AG08396 (cell line): Measurements from ENCODE around the gene CACNA2D4.

Source experiments
- DNase-seq: peaks from one replicate; pipeline ENCODE4 v3.0.0; 2012; ENCODE audit warnings: low spot score, mixed read lengths

The CACNA2D4 gene

GRCh38 chr12:1800401-1801302 is 117.8 kb downstream of the CACNA2D4 start:
- peak; percentile 60 for DNase-seq

DNA sequence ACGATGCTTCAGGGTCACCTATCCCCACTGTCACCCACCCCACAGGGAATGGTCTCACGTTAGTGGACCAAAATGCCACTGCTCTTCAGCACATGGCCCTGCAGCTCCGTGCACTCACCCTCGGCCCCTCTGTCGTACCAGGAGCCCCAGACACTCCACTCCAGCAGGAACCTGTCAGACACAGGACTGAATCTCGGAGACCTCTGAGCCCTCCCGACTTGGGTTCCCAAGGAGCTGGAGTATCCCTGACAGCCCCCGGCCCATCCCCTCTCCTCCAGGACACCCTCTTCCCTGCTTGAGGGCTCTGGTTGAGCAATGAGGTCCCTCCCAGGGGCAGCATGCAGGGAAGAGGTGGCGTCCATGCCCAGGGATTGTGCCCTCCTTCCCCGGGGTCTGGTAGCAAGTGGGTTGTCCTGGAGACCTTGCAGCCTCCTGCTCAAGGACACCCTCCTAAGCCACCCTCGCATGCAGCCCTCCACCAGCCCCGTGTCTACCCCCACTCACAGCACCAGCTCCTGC is 118.5 kb downstream of the CACNA2D4 start:
- no peak for DNase-seq

GRCh38 chr12:1799051-1799881 is 119.2 kb downstream of the CACNA2D4 start:
- no peak for DNase-seq

- no peak for DNase-seq
Observed at GRCh38 chr12:1798641-1799020, 119.8 kb downstream of the CACNA2D4 start.

GRCh38 chr12:1797991-1798640 is 120.3 kb downstream of the CACNA2D4 start:
- DNase-seq = no peak

GRCh38 chr12:1797011-1797901 is 121.2 kb downstream of the CACNA2D4 start:
- peak; percentile 16 for DNase-seq

DNA sequence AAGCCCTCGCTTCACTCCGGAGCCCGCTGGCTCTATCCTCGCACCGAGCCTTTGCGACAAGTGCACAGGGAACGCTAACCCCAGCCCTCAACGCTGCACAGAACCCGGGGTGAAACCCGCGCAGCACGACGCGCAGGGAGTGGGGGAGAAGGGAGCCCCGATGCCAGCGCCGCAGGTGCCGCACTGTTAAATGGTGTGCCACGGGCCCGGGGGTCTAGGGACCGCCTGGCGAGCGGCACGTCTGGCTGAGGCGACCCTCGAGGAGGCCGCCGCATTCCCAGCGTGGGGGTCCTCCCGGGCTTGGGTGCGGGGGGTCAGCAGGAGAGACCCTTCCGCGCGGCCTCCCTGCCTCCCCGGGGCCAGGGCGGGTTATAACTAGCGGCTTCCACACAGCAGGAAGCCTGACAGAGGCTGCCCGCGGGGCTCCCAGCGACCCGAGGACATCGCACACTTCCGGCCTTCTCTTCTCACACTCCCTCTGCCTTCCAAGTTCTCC is 121.9 kb downstream of the CACNA2D4 start:
- DNase-seq = peak; percentile 46

DNA sequence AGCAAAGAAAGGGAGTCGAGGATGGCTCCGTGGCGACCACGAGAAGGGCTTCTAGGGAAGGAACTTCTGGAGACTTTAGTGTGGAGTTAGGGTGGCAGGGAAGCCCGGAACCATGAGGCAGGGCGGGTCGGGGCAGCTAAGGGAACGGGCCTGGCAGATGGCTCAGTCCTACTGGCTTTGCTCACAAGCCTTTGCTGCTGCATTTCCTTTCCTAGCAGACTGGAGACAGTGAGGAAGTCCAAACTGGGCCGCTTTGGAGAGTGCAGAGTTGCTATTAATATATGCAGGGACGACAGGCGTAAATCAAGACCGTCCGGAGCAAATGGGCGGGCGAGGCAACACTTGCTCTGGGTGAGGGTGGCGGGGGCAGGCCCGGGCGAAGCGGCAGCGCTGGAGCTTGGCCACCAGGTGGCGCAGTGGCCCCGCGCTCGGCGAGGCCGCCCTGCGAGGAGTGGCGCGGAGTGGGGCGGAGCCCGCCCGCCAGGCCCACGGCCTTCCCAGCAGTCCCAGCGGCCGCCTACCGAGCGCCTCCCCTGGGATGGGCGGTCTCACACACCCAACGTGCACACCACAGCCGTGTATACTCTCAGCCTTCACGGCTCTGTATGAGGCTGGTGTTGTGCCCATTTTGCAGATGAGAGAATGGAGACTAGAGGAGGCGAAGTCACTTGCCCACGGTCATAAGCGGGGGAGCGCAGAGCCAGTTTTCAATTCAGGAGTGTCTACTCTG is 122.5 kb downstream of the CACNA2D4 start:
- peak; percentile 97 for DNase-seq

DNA sequence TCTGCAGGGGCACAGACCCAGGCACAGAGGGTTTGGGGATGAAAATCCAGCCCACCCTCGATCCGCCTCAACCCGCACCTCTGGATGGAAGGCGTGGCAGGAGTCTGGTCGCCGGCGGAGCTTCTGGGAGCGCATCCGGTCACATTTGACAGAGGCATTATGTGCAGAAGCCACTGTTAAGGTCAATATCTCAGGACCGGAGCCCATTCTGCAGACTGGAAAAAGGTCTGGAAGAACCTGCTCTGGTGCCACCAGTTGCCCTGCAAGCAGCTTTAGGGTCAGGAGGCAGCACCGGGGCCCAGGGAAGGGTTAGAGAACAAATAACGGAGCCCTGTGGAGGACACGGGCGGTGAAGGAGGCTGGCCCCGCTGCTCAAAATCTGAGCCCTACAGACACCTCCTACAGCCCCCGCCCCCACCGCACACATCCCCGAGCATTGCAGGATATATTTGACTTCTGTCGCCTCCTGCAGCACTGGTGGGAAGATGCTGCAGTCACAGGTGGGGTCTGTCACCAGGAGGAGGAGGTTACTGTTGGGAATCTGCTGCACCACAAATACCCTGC is 123.1 kb downstream of the CACNA2D4 start:
- peak; percentile 2 for DNase-seq

DNA sequence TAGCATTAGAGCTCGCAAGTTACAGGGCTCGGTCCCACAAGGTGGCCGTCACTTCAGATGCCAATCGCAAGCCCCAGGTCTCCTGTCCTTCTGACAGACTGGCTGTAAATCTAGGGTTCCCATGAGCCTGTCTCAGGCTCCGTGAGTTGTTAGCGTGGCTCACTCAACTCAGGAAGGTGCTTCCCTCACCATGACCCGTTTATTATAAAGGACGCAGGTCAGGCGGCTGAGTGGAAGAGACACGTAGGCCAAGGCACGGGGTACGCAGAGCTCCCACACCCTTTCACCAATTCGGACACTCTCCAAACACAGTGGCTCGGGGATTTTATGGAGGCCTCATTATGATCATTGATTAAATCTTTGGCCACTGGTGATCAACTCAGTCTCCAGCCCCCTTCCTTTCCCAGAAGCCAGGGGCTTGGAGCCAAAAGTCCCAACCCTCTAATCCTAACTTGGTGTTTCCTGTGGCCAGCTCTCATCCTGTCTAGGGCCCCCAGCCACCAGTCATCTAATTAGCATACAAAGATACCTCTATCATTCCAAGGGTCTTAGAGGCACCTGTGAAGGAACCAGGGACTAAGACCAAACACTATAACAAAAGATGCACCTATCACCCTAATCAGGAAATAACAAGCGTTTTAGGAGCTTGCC is 123.9 kb downstream of the CACNA2D4 start:
- no peak for DNase-seq

GRCh38 chr12:1793426-1794210 is 124.8 kb downstream of the CACNA2D4 start:
- no peak for DNase-seq

DNA sequence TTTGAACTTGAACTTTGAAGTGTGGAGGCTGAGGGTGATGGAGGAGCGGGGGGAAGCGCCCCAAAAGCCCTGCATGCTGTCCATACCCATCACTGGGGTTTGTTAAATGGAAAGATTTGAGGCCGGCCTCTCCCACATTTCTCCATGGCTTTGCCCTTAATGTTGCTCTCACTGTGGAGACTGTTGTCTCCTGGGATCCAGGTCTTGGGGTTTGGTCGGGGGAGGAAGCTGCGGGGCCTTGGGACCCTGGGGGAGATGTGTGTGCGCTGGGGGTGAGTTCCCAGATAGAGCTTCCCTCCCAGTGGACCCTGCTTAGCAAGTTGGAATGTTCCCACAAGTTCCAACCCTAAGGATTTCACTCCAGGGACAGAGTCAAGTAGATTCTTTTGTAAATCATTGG is 126.0 kb downstream of the CACNA2D4 start:
- DNase-seq = no peak

- peak; percentile 68 for DNase-seq
Observed at GRCh38 chr12:1791104-1791841, 127.2 kb downstream of the CACNA2D4 start.

- no peak for DNase-seq
Observed at GRCh38 chr12:1790444-1790843, 128.0 kb downstream of the CACNA2D4 start.

DNA sequence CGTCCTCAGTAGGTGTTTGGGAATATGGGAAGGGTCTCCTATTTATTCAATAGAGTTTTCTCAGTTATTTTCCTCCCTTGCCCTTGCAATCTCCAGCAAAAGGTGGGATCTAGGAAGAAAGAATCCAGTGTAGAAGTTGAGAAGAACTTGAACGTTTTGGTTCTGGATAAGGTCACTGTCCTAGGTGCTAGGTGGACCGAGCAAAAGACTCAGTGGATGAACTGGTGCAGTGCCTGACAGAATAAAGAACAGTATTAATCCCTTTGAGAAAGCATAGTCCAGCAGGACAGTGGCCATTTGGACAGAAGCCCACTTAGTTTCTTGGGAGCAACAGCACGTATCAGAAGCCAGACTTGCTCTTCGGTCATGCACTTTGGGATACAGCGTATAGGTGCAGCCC is 130.7 kb downstream of the CACNA2D4 start:
- no peak for DNase-seq

DNA sequence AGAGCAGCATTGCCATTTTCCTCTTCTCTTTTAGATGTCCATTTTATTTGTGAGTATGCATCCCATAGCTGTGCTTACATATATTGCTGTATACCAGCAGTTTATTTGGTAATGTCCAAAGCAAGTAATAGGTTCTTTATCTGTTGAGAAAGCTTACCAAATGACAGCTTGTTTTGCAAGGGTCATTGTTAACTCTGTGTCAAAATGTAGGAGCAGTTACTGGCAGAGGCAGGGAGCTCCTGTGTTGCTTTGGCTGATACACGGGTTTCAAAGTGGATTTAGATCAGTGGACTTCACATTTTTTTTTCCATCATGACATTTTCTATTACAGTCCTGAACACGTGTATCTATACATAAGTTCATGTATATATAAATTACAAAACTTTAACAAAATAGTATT is 136.2 kb downstream of the CACNA2D4 start:
- no peak for DNase-seq

DNA sequence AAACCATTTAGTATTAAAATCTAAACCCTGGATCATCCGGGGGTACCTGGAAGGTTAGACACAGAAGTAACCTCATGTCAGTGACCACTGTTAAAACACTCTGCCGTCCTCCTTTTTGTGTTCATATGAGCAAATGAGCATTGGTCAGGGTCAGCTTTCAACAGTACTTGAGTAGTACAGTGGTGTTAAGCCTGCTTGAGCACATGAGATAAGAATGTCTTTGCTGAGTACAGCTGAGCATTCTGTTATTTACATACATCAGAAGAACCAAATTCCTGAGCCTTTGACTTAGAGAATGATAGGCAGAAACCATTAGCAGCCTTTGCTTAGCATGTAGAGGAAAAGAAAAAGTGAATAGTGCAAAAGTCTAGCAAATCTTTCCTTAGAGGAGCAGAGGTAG is 136.7 kb downstream of the CACNA2D4 start:
- DNase-seq = no peak

- peak; percentile 48 for DNase-seq
Observed at GRCh38 chr12:1779783-1780182, 138.7 kb downstream of the CACNA2D4 start.
